ENCODE data around the gene BYSL. TPM values are rescaled to one million over a fixed set of nuclear protein-coding genes. Genes with fewer than 3 reads are reported as not detected.

The BYSL gene
- total and polyA plus RNA-seq, 10 of the 15 experiments (the other 5 are each of a cell fraction or from before 2014, with no cell fraction given): 12.6 to 51.1 (median 33.0) TPM

GRCh38 chr6:41957117-41957516 is 35.8 kb downstream of the BYSL start:
- ChIA-PET RAD21 (ENCODE audit: unreplicated experiment) (no interaction called here), POLR2A (no interaction called here), SMC1A (ENCODE audit: uncharacterized antibody, unreplicated experiment) (interaction anchor here (0.6 kb wide), 1 partner anchor 1012 kb away, joined by 4 read pairs; no protein-coding TSS in a partner anchor), CTCF (no interaction called here)
- intact Hi-C loops (cut with micrococcal nuclease; ENCODE audit: unreplicated experiment) (no loop called here), in situ Hi-C loops (cut with MboI) (no loop called here)
- 92% methylated on average over 4 of the region's 4 CpGs for WGBS (ENCODE audit: insufficient coverage, insufficient replicate concordance, low lambda C conversion rate, missing lambda C conversion rate)
- DNase-seq (ENCODE audit: low read depth, low spot score) (no peak), ATAC-seq (no peak), FAIRE-seq (no peak)
- no peak overlapping the region for H3K9ac ChIP-seq (ENCODE audit: control insufficient read depth, insufficient read depth, low read length)
- H3K4me3 ChIP-seq: no peak overlapping the region
- no peak overlapping the region for H2AFZ ChIP-seq (ENCODE audit: control insufficient read depth, low read depth, low read length)
- H3K4me2 ChIP-seq (ENCODE audit: control insufficient read depth, insufficient read depth): no peak overlapping the region
- H4K20me1 ChIP-seq (ENCODE audit: control insufficient read depth, insufficient read depth): no peaks in the 10 kb centered on the region
- BruUV-seq (replicated peaks): no TSS peak
- TF ChIP-seq TAF1 (IDR thresholded peaks at IDR 0.05; ENCODE audit: borderline replicate concordance, low read depth, low read length) (no peak), RBBP5 (conservative IDR thresholded peaks at IDR 0.05) (no peak), POLR2AphosphoS2 (IDR thresholded peaks at IDR 0.05; ENCODE audit: low read depth, low read length) (no peak), RFX5 (IDR thresholded peaks at IDR 0.05; ENCODE audit: low read depth, low read length) (no peak), SUZ12 (IDR thresholded peaks at IDR 0.05; ENCODE audit: unreplicated experiment) (no peak), MTA2 (IDR thresholded peaks at IDR 0.05; ENCODE audit: low read depth) (no peak), FOS (IDR thresholded peaks at IDR 0.05; ENCODE audit: borderline replicate concordance, extremely low read depth, insufficient read length) (no peak), NR2C2 (IDR thresholded peaks at IDR 0.05; ENCODE audit: borderline replicate concordance, control insufficient read depth, insufficient read length, low read depth) (no peak)
- H3K27me3 ChIP-seq (replicated peaks in 1 of 2; ENCODE audit: control insufficient read depth in 2 of 2, insufficient read depth in 2 of 2, low read length in 1 of 2): no peaks in the 10 kb centered on the region
- H3K36me3 ChIP-seq (ENCODE audit: control insufficient read depth in 2 of 2, insufficient read depth in 2 of 2, low read length in 1 of 2): no peaks in the 10 kb centered on the region
- H3K27ac ChIP-seq (ENCODE audit: control insufficient read depth, insufficient read depth): no peak overlapping the region
- H3K79me2 ChIP-seq (ENCODE audit: control insufficient read depth, insufficient read depth, low read length): no peaks in the 10 kb centered on the region
- peaks cover 4% of the 10 kb centered on the region for H3K4me1 ChIP-seq (ENCODE audit: control insufficient read depth, insufficient read depth, low read length)
- no peaks in the 10 kb centered on the region for H3K9me3 ChIP-seq (replicated peaks; ENCODE audit: control insufficient read depth, insufficient read depth, low read length)

Data from GM12878 (cell line).